ENCODE results near the gene HOXC10.

DNA sequence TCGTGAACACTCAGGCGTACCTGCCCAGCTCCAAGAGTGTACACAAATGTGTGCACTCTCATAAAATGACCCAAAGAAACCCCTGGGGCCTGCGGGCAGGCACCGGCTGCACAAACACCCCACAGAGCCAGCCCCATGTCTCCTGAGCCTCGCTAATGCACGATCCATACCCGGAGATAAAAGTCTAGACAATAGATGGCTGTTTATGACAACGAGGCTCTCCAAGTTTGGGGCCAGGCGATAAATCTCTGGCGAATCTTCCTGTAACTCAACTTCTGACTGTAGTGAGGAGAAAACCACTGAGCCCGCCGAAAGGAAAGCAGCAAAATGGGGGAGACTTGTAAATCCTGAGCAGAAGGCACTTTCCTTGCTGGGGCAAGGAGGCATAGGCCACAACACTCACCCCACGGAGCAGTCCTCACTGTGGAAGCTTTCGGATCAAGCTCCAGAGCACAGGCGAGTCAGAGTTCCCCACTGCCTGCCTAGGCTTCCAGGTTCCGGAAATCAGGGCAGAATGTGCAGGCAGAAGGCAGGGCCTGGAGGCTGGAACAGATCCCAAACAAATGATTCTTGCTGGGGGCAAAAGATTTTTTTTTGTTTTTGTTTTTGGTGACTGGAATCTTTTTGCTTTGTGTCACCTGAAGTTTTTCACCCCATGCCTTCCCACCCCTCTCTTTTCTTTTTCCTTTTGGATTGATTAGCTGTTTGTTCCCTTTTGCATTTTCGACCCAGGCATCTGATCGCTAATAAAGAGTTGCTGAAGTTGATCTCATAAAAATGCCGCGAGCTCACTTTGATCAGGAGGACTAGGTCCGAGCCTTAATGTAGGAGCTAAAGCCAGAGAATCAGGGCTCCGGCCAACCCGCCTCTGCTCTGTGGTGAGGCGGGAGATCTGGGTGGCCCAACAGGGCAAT lies 16.5 kb upstream of the HOXC10 start:
- TF ChIP-seq, protein P1, sequence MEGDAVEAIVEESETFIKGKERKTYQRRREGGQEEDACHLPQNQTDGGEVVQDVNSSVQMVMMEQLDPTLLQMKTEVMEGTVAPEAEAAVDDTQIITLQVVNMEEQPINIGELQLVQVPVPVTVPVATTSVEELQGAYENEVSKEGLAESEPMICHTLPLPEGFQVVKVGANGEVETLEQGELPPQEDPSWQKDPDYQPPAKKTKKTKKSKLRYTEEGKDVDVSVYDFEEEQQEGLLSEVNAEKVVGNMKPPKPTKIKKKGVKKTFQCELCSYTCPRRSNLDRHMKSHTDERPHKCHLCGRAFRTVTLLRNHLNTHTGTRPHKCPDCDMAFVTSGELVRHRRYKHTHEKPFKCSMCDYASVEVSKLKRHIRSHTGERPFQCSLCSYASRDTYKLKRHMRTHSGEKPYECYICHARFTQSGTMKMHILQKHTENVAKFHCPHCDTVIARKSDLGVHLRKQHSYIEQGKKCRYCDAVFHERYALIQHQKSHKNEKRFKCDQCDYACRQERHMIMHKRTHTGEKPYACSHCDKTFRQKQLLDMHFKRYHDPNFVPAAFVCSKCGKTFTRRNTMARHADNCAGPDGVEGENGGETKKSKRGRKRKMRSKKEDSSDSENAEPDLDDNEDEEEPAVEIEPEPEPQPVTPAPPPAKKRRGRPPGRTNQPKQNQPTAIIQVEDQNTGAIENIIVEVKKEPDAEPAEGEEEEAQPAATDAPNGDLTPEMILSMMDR (IDR thresholded peaks at IDR 0.05), result no peak
- no peak for TF ChIP-seq POLR2AphosphoS5 (IDR thresholded peaks at IDR 0.05)
- no peak for TF ChIP-seq EP300 (IDR thresholded peaks at IDR 0.05)
